T-helper 1 cell treated with Interleukin-12 subunit alpha and Interleukin-12 subunit beta and Interleukin-4 antibody, amounts not matched to agents 30 μg/mL and 1 μg/mL, for 36 hours (primary cell): Measurements from ENCODE around the gene CAVIN2.

Experiments used
- H3K27ac Mint-ChIP-seq: one replicate; pipeline ENCODE4 v1.8.0; 2021; ENCODE audit warnings: mild to moderate bottlenecking, mixed read lengths
- H3K27me3 Mint-ChIP-seq: one replicate; pipeline ENCODE4 v1.8.0; 2021; ENCODE audit warnings: low read depth, mixed read lengths
- H3K36me3 Mint-ChIP-seq: one replicate; pipeline ENCODE4 v1.8.0; 2021; ENCODE audit warnings: low read depth, mixed read lengths
- H3K4me1 Mint-ChIP-seq: one replicate; pipeline ENCODE4 v1.8.0; 2021; ENCODE audit warnings: low read depth, mixed read lengths
- H3K4me3 Mint-ChIP-seq: one replicate; pipeline ENCODE4 v1.8.0; 2021; ENCODE audit warnings: mild to moderate bottlenecking, moderate library complexity, mixed read lengths
- H3K9me3 Mint-ChIP-seq: one replicate; pipeline ENCODE4 v1.8.0; 2021; ENCODE audit warnings: mixed read lengths

Gene CAVIN2

DNA sequence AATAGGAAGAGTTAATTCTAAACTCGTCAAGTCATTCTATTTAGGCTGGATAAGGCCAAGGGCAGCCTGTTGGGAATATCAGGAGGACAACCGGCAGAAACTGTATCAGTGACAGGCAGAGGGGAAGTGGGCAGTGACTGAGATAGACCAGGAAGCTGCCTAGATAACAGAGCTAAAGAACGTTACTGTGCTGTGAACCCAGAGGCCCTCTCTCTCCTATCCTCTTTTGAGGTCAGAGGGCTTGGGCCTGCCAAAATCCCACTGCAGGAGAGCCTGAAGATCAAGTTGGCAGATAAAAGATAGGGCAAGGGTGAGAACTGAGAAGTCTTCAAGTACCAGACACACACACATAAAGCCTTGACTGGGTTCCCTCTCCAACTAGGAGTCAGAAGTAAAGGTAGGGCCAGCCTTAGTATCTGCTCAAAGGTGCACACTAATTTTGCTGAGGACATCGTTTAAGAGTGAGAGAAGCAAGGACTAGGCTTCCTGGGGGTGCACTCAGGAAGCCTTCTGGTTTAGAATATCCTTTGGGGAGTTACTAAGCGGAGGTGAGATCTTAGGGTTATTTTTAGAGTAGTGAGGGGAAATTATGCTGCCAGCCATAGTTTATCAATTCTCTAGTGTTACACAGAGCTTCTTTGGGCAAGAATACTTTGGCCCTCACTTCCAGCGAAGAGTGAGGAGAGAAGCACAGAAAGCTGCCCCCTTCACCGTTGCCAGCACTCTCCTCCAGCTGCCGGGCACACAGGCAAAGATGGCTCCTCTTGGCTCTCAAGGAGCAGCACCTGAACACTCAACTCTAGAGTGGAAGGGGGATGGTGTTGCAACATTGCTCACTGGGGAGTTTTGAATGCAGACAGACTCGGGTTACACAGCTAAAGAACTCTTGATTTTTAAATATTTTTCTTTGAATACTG is 9.8 kb downstream of the CAVIN2 start:
- Mint-ChIP-seq H3K27ac (no peak overlapping the region), H3K4me1 (peaks cover 2% of the 10 kb centered on the region), H3K36me3 (no peaks in the 10 kb centered on the region), H3K4me3 (no peak overlapping the region), H3K9me3 (no peaks in the 10 kb centered on the region), H3K27me3 (peaks cover 38% of the 10 kb centered on the region)

DNA sequence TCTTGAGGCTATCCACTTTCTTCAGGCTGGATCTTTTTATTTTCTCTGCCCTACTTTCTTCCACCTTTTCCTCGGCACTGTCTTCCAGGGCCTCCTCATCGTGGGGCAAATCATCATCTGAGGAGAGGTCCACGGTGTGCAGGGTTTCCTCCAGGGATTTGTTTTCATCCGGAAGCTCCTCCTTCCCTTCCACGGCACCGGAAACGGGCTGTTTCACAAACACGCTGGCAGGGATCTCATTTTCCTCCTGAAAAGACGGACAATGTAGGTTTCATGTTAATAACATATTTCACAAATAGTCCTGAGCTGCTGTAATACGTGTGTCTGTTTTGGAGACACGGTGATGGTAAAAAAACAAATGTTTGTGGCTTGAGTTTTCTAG is 10.4 kb downstream of the CAVIN2 start:
- no peak overlapping the region for H3K27ac Mint-ChIP-seq
- H3K9me3 Mint-ChIP-seq: no peaks in the 10 kb centered on the region
- no peak overlapping the region for H3K4me3 Mint-ChIP-seq
- peaks cover 38% of the 10 kb centered on the region for H3K27me3 Mint-ChIP-seq
- no peaks in the 10 kb centered on the region for H3K36me3 Mint-ChIP-seq
- peaks cover 2% of the 10 kb centered on the region for H3K4me1 Mint-ChIP-seq

DNA sequence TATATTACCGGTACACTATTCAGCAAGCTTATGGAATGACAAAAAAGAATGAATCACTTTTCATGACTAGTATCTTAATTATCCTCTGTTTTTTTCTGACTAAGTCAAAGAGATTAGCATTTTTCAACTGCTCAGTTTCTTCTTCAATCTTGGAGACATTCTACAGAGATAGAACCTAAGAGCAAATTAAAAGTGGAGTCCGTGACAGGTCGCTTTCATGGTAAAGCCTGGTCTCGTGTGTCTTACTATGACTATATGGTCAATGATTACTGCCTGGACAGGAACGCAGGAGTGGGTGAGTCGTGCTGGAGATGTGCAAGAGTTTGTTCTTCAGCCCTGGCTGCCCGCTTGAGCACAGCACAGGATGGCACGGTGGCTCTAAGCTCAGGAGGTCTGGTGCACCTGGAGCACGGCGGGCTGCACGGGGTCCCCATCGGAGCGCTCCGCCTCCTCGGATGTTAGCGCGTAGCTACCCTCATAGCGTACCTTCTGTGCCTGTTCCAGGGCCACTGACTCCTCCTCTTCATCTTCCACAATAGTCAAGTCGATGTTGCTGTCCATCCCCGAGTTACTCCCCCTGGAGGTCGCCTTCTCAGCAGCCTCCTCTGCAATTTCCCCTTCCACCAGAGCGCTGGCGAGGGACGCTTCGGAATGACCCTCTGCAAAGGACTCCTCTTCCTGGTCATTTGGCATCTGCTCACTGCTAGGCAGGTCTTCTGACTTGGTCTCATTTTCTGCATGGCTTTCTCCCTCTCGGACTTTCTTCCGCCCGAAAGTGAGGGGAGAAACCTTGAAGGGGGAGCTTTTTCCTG is 11.1 kb downstream of the CAVIN2 start:
- Mint-ChIP-seq H3K9me3 (no peaks in the 10 kb centered on the region), H3K4me1 (peaks cover 2% of the 10 kb centered on the region), H3K27ac (no peak overlapping the region), H3K27me3 (peaks cover 37% of the 10 kb centered on the region), H3K36me3 (no peaks in the 10 kb centered on the region), H3K4me3 (no peak overlapping the region)

DNA sequence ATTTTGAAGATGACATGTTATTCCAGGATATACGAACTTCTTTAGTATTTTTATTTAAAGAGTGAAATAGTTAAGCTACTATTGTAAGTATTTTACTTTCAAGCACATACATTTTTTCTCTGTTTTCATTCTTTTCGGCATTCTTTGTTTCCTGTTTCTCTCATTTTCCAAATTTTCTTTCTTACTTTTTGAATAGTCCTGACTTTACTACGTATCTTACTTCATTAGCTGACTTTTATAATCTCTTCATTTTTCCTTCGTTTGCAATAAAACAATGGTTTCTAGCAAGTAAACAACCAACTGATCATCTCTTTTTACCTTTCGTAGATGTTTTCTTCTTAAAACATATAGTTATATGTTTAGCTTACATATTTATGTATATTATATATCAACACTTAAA is 11.8 kb downstream of the CAVIN2 start:
- H3K4me1 Mint-ChIP-seq: peaks cover 2% of the 10 kb centered on the region
- H3K4me3 Mint-ChIP-seq: no peak overlapping the region
- H3K27me3 Mint-ChIP-seq: peaks cover 41% of the 10 kb centered on the region
- no peak overlapping the region for H3K27ac Mint-ChIP-seq
- H3K36me3 Mint-ChIP-seq: no peaks in the 10 kb centered on the region
- no peaks in the 10 kb centered on the region for H3K9me3 Mint-ChIP-seq

DNA sequence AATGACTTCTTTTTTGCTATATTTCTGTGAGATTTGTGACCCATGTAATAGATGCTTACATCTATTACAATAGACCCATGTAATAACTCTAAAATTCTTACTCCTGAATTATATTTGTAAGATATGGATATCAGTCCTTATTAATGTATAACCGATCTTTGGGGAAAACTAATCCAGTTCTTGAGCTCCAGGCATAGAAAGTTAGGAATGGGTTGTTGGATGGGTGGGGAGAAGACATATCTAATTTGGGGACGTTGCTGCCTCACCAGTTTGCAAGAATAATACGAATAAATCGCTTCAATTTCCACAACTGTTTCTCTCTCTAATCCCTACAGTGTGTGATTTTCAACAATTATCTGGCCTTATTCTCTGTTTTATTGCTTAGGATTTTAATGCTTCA is 13.5 kb downstream of the CAVIN2 start:
- Mint-ChIP-seq H3K27me3 (peaks cover 36% of the 10 kb centered on the region), H3K9me3 (no peaks in the 10 kb centered on the region), H3K36me3 (no peaks in the 10 kb centered on the region), H3K4me3 (no peak overlapping the region), H3K4me1 (peaks cover 2% of the 10 kb centered on the region), H3K27ac (no peak overlapping the region)

DNA sequence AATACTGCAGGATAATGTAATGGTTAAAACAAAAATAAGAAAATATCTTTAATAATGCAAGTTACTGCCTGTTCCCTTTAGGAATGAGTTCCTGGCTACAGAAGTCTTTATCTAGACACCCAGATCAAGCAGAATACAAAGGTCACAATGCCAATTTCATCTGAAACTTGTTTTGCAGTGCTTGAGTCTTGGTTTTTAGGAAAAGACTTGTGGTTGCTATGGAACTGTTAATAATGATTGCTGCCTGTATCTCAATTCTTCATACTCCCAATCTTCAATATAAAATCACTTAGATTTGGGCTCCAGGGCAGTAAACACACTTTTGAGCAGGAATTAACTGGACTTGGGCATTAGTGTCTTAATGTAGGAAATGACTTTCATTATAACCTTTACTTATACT is 14.2 kb downstream of the CAVIN2 start:
- H3K4me1 Mint-ChIP-seq: peaks cover 2% of the 10 kb centered on the region
- H3K36me3 Mint-ChIP-seq: no peaks in the 10 kb centered on the region
- H3K27me3 Mint-ChIP-seq: peaks cover 30% of the 10 kb centered on the region
- H3K27ac Mint-ChIP-seq: no peak overlapping the region
- H3K4me3 Mint-ChIP-seq: no peak overlapping the region
- no peaks in the 10 kb centered on the region for H3K9me3 Mint-ChIP-seq

DNA sequence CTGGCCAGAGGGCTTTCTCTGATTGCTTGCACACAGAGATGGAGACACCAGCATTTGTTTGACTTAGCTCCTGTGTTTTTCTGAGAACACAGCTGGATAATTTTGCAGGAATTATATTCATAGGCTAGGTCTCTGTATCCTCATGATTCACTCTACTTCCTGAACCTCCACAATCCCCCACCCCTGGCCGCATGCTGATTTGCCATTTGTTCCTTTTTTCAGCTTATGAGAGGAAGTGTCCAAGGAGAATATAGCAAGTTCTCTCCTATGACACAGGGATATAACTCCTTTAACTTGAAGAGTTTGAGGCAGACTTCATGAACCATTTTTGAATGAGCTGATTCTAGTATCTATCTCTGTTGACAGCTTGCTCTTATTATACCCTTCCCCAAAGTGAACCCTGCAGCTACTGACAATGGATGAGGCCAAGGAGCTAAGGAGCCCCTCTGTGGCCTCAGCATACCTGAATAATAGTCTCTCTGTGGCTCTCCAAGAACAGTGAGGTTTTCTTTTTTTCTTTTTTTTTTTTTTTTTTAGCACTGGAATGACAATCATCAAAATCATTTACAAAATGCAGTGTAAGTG is 15.4 kb downstream of the CAVIN2 start:
- H3K27me3 Mint-ChIP-seq: peaks cover 23% of the 10 kb centered on the region

DNA sequence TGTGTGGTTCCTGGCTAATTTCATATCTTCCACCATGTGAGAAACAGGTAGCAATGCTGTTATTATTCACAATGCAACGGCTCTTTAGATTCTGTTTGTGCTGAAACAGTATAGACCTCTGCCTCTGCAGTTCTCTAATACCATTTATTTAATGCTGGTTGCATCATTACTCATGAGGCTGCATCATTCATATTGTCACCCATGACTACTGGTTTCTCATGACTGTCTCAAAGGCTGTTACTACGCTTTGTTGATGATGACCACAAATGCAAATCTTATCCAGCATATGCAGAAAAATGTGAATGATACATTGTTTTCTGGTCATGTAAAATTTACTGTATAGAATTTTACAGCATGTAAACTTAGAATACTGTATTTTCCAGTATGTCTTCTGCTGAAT is 22.5 kb downstream of the CAVIN2 start:
- no peak overlapping the region for H3K27ac Mint-ChIP-seq
- no peaks in the 10 kb centered on the region for H3K9me3 Mint-ChIP-seq
- no peaks in the 10 kb centered on the region for H3K36me3 Mint-ChIP-seq
- no peak overlapping the region for H3K4me3 Mint-ChIP-seq
- H3K27me3 Mint-ChIP-seq: peaks cover 21% of the 10 kb centered on the region
- no peaks in the 10 kb centered on the region for H3K4me1 Mint-ChIP-seq

More for the DNA sequence above, 15.4 kb downstream of the CAVIN2 start:
- Mint-ChIP-seq H3K4me3 (no peak overlapping the region), H3K4me1 (no peaks in the 10 kb centered on the region), H3K27ac (no peak overlapping the region), H3K9me3 (no peaks in the 10 kb centered on the region), H3K36me3 (no peaks in the 10 kb centered on the region)

DNA sequence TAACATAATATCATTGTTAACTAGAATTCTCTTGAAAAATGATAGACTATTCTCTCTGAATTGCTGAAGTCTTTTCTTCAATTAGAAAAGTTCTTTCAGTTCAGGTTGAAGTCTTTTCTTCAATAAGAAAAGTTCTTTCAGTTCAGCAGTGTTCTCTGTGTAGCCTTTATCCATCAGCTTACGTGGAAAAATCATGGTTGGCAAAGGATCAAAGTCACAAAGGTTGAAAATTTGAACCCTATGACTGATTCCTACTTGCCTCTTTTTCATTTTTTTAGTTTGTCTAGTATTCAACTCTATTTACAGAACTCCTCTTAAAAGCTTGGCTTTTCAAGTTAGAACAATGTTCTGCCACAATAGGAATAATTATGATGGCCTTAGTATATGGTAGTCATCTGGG is 25.8 kb downstream of the CAVIN2 start:
- Mint-ChIP-seq H3K4me1 (no peaks in the 10 kb centered on the region), H3K27me3 (peaks cover 26% of the 10 kb centered on the region), H3K36me3 (no peaks in the 10 kb centered on the region), H3K9me3 (no peaks in the 10 kb centered on the region), H3K4me3 (no peak overlapping the region), H3K27ac (no peak overlapping the region)

DNA sequence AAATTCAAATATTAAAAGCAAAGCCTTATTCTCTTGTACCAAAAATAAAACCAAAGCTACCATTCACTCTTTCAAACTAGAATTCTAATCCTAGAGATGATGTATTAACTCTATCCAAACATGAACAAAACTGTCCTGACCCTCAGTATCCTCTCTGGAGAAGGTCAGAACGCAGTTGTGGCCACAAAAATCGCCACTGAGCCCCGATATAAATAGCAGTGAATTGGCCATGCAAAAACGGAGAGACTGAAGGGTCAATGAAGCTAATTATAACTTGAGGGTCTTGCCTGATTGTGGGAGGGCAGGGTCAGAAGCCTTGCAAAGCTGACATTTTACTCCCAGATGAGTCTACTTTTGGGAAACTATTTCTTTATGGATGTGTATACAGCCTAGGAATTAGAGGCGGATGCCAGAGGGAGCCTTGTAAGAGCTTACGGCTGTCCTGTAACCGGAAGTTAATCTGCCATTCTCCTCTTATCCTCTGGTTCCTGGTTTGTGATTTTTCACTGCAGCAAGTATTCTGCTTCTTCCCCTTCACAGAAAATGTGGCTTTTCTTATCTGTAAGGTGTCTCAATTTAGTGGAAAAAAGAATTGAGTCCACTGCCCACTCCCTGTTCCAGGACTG is 28.1 kb downstream of the CAVIN2 start:
- H3K4me1 Mint-ChIP-seq: no peaks in the 10 kb centered on the region
- H3K4me3 Mint-ChIP-seq: no peak overlapping the region

DNA sequence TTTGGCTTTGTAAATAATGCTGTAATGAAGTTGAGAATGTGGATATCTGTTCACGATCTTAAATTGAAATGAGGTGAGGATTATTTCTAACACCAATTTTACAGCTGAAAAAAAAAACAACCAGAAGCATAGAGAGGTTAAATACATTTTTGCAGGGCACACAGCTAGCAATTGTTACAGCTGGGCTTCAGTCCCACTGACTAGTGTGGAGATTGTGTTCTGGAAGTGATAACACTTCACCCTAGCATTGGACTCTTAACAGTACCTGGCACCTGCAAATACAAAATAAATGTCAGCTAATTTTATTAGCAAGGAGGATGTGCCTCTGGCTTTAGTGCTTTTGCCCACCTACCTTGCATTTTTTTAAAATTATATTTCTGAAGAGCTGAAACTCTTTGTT is 28.8 kb downstream of the CAVIN2 start:
- Mint-ChIP-seq H3K27me3 (peaks cover 24% of the 10 kb centered on the region), H3K4me3 (no peak overlapping the region), H3K36me3 (no peaks in the 10 kb centered on the region), H3K4me1 (no peaks in the 10 kb centered on the region), H3K9me3 (no peaks in the 10 kb centered on the region), H3K27ac (no peak overlapping the region)

More for the DNA sequence above, 28.1 kb downstream of the CAVIN2 start:
- Mint-ChIP-seq H3K27me3 (peaks cover 19% of the 10 kb centered on the region), H3K36me3 (no peaks in the 10 kb centered on the region), H3K27ac (no peak overlapping the region), H3K9me3 (no peaks in the 10 kb centered on the region)

DNA sequence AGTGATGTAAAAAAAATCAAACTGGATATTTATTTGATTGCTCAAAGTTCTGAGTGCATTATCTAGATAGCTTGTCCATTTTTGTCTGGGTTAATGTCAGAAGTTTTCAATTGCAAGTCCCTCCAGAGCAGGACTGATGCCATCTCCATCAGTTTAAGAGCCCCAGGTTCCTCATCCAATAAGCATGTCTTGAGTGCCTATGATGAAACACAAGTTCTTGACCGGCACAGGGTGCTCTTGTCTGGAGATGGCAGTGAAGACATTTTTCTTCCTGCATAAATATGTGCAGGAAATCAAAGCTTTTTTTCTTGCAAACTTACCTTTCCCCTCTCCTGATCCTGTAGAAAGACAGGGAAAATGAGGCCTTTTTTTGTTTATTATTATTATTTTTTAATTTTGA is 31.9 kb downstream of the CAVIN2 start:
- Mint-ChIP-seq H3K27ac (no peak overlapping the region), H3K9me3 (no peaks in the 10 kb centered on the region), H3K4me3 (no peak overlapping the region), H3K27me3 (peaks cover 23% of the 10 kb centered on the region), H3K4me1 (no peaks in the 10 kb centered on the region), H3K36me3 (no peaks in the 10 kb centered on the region)

DNA sequence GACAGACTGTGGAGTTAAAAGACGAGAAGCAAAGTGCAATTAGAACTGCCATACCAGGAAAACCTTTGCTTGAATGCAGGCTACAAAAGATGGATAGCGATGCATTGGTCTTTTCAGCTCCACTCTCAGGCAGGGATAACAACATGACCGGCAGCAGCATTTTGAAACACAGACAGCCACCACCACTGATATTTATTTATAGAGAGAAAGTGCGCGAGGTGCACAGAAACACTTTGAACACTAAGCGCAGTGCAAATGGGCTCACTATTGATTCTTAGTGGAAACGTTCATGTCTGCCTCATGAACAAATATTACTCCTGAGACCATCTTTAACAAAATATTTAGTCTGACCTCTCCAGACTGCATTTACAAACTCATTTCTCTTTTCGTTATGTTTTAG is 32.9 kb downstream of the CAVIN2 start:
- Mint-ChIP-seq H3K36me3 (no peaks in the 10 kb centered on the region), H3K4me3 (no peak overlapping the region), H3K9me3 (no peaks in the 10 kb centered on the region), H3K27me3 (peaks cover 24% of the 10 kb centered on the region), H3K27ac (no peak overlapping the region), H3K4me1 (no peaks in the 10 kb centered on the region)

DNA sequence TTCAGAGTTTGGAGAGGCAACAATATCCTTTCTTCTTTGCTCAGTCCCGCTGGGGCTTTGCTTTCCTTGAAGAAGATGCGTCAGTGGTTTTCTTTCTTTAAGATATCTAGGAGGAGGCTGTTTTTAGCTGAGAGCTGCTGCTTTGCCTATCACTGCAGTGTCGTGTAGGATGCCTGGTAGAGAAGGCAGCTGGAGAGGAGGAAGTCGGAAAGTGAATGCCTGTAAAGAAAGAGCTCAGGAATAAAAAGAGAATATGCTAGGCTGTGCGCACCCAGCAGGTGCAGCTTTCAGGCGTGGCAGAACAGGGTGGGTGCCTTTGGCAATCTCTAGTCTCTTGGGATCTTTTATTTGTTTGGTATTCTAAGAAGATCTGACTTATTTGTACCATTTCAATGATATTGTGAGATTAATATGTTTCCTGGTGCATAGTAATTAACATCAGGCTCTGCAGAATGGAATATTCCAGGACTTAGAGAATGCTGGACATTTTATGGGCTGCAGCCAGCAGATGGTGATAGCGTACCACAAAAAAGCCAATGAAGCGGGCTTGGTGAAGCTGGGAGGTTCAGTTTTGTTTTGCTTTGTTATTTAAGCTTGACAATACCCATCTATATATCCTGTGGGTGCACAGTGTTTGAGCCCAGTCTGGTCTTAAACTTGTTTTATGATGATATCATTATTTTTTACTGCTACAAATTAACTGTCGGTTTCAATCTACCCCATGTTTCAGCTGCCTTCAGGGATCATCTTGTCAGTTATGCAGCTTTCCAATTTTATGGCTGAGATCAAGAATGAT is 34.9 kb downstream of the CAVIN2 start:
- Mint-ChIP-seq H3K27me3 (peaks cover 22% of the 10 kb centered on the region), H3K4me1 (no peaks in the 10 kb centered on the region), H3K4me3 (no peak overlapping the region)

More for the DNA sequence above, 34.9 kb downstream of the CAVIN2 start:
- Mint-ChIP-seq H3K36me3 (no peaks in the 10 kb centered on the region), H3K27ac (no peak overlapping the region), H3K9me3 (no peaks in the 10 kb centered on the region)
